D721Med (cell line): ENCODE data around the gene CNKSR2.

Experiments used
- DNase-seq: peaks from one replicate; pipeline ENCODE4 v3.0.0; 2011; ENCODE audit warnings: low spot score; ENCODE audit not compliant: insufficient read length
- FAIRE-seq: peaks from 2 replicates; lab custom pipeline; 2011; peaks lifted over from hg19 to GRCh38; lab: Jason Lieb, UNC
- TF ChIP-seq, protein P1 (sequence below): IDR thresholded peaks from 2 replicates; pipeline ENCODE4 v1.5.1; 2012; ENCODE audit warnings: mild to moderate bottlenecking, control low read depth; ENCODE audit not compliant: insufficient read depth; ENCODE audit errors: missing control alignments

The CNKSR2 gene

DNA sequence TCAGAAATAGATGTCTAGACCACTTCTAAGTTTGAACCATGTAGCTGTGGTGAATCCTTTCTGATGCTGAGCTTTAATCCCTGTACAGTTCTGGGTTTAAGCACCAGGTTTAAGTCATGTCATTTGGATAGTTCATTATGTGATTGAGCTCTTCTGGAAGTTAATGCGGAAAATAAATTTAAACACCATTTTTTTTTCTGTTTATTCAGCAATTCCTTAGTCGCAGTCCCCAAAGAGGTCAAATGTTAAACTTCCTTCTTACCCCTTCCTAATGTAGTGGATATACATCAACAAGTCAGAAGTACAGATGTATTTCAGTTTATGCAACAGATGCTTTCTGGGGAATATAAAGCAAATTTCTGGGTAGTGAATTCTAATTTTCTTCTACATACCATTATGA is 52.9 kb downstream of the CNKSR2 start:
- FAIRE-seq (no peak), DNase-seq (no peak)
- TF ChIP-seq, protein P1, sequence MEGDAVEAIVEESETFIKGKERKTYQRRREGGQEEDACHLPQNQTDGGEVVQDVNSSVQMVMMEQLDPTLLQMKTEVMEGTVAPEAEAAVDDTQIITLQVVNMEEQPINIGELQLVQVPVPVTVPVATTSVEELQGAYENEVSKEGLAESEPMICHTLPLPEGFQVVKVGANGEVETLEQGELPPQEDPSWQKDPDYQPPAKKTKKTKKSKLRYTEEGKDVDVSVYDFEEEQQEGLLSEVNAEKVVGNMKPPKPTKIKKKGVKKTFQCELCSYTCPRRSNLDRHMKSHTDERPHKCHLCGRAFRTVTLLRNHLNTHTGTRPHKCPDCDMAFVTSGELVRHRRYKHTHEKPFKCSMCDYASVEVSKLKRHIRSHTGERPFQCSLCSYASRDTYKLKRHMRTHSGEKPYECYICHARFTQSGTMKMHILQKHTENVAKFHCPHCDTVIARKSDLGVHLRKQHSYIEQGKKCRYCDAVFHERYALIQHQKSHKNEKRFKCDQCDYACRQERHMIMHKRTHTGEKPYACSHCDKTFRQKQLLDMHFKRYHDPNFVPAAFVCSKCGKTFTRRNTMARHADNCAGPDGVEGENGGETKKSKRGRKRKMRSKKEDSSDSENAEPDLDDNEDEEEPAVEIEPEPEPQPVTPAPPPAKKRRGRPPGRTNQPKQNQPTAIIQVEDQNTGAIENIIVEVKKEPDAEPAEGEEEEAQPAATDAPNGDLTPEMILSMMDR = no peak

- no peak for DNase-seq
- TF ChIP-seq, protein P1 = no peak
- FAIRE-seq = no peak
These were observed 62.8 kb downstream of the CNKSR2 start for GRCh38 chrX:21437036-21437435.

- DNase-seq = no peak
- no peak for FAIRE-seq
- TF ChIP-seq, protein P1 = no peak
These were observed 64.6 kb downstream of the CNKSR2 start for GRCh38 chrX:21438792-21439191.

- TF ChIP-seq, protein P1 = no peak
- FAIRE-seq = no peak
- no peak for DNase-seq
These were observed 66.7 kb downstream of the CNKSR2 start for GRCh38 chrX:21440911-21441310.

DNA sequence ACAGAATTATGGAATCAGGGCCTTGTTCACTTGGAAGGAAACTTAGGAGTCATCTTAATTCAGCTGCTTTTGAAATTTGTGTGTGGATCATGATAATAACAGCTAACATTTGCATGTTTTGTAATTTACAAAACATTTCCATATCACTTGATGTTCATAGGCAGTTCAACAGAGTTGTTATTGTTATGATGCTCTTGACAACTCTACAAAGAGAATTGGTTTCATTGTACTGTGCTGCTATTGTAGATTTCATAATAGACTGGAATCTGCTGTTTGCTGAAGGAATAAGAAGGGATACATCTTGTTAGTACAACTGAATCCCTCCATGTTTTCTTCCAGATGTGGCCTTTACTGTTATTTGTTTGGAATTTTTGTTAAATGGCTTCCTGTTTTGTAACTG is 83.5 kb downstream of the CNKSR2 start:
- TF ChIP-seq, protein P1 = no peak
- FAIRE-seq (no peak), DNase-seq (no peak)

DNA sequence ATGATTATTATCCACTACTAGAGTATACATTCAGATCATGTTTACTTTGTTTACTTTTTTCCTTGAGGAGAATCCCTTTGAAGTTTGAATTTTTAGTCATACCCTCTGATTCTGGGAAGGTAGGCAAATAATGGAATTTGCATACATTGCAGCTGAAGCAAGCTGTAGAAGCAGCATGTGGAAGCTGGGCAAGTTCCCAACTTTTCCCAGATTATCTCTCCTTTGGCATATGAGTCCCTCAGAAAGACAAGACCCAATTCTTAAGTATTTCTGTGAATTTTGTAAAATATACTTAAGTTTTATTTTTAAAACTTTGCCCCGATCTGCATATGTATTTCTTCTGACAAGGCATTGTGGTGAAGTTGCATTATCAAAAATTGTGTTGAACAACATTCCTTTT is 94.9 kb downstream of the CNKSR2 start:
- TF ChIP-seq, protein P1 = no peak
- no peak for DNase-seq
- no peak for FAIRE-seq

- TF ChIP-seq, protein P1 = no peak
- FAIRE-seq = peak; percentile 64
These were observed 102.7 kb downstream of the CNKSR2 start for GRCh38 chrX:21476909-21477308.

More at GRCh38 chrX:21476909-21477308, 102.7 kb downstream of the CNKSR2 start:
- DNase-seq = no peak
